H1 (cell line): Measurements from ENCODE around the gene INHBB.

ENCODE experiments used
- CHD1 ChIP-seq: IDR thresholded peaks from 2 replicates; pipeline ENCODE4 v1.6.1; 2012; ENCODE audit warnings: low read depth, low read length, improper control_type of control experiment
- CHD7 ChIP-seq: fragments of 300-600 bp; sonication (generic); IDR thresholded peaks from 2 replicates; pipeline ENCODE4 v1.7.1; 2012; ENCODE audit warnings: low read length, moderate library complexity, mild to moderate bottlenecking, inconsistent platforms; ENCODE audit not compliant: insufficient replicate concordance
- CTCF ChIP-seq, 3 experiments: IDR thresholded peaks; 1 replicate in 2 of 3; 2 replicates in 1 of 3; pipeline versions ENCODE4 v1.5.1 to v1.6.1; 2011; ENCODE audit warnings: low read length in 3 of 3, mild to moderate bottlenecking in 3 of 3, inconsistent platforms in 2 of 3, low read depth in 1 of 3, moderate library complexity in 1 of 3; ENCODE audit not compliant: insufficient read depth in 1 of 3; ENCODE audit errors: control extremely low read depth in 1 of 3
- EZH2 ChIP-seq: fragments of 200-600 bp; sonication (generic); IDR thresholded peaks from 2 replicates; pipeline ENCODE4 v1.7.1; 2012; ENCODE audit warnings: low read depth, mild to moderate bottlenecking, moderate library complexity, low read length, inconsistent platforms; ENCODE audit not compliant: severe bottlenecking
- POLR2A ChIP-seq, 2 experiments: IDR thresholded peaks; 1 replicate in 1 of 2; 2 replicates in 1 of 2; pipeline ENCODE4 v1.6.1; 2011; ENCODE audit warnings: low read depth in 2 of 2, low read length in 2 of 2, mild to moderate bottlenecking in 2 of 2; ENCODE audit errors: control extremely low read depth in 1 of 2
- POLR2AphosphoS5 ChIP-seq: IDR thresholded peaks from 2 replicates; pipeline ENCODE4 v1.6.1; 2011; ENCODE audit warnings: low read depth, low read length
- RFX5 ChIP-seq: IDR thresholded peaks from 2 replicates; pipeline ENCODE4 v1.6.1; 2011; ENCODE audit warnings: low read depth, low read length, improper control_type of control experiment, borderline replicate concordance
- SP1 ChIP-seq: IDR thresholded peaks from 2 replicates; pipeline ENCODE4 v1.6.1; 2011; ENCODE audit warnings: low read depth, low read length
- TAF7 ChIP-seq: optimal IDR thresholded peaks from 2 replicates; pipeline ENCODE3; 2011; ENCODE audit warnings: low read depth, mild to moderate bottlenecking, inconsistent platforms, low read length, moderate library complexity, borderline replicate concordance
- USF2 ChIP-seq: IDR thresholded peaks from 2 replicates; pipeline ENCODE4 v1.6.1; 2011; ENCODE audit warnings: low read length, improper control_type of control experiment

- no peak for TF ChIP-seq USF2
- no peak for TF ChIP-seq CTCF (IDR thresholded peaks at IDR 0.05; ENCODE audit: control extremely low read depth in 1 of 3, insufficient read depth in 1 of 3, low read depth in 1 of 3, low read length in 3 of 3)
- no peak for TF ChIP-seq POLR2AphosphoS5
- TF ChIP-seq POLR2A (IDR thresholded peaks at IDR 0.05; ENCODE audit: control extremely low read depth in 1 of 2, low read depth in 2 of 2, low read length in 2 of 2), result no peak
- no peak for TF ChIP-seq CHD7
- no peak for TF ChIP-seq RFX5
- no peak for TF ChIP-seq CHD1
- no peak for TF ChIP-seq SP1
- no peak for TF ChIP-seq EZH2
- no peak for TF ChIP-seq TAF7
Observed at GRCh38 chr2:120367221-120367620, 21.3 kb downstream of the INHBB start.
